ENCODE results near the gene CRTC2. TPM values are rescaled to one million over a fixed set of nuclear protein-coding genes. Genes with fewer than 3 reads are reported as not detected.

The CRTC2 gene
- total and polyA plus RNA-seq, 9 of the 15 experiments (the other 6 are each of a cell fraction or from before 2014, with no cell fraction given): 2.7 to 26.4 (median 10.2) TPM

DNA sequence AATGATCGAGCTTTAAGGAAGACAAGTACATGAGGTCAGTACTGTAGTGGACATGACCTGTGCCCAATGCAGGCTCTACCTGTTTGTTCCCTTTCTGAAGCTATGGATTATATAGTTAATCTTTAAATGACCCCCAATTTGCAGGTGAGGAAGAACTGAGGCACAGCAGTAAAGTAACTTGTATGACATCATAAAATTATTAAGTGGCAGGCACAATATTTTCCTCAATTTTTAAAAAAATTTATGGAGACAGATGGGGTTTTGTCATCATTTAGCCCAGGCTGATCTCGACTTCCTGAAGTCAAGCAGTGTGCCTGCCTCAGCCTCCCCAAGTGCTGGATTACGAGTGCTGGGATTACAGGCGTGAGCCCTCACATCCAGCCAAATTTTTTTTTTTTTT, 32.0 kb downstream of the CRTC2 start:
- no peaks in the 10 kb centered on the region for H3K27me3 ChIP-seq (ENCODE audit: control insufficient read depth in 2 of 2, insufficient read depth in 2 of 2, low read length in 2 of 2)
- no peak overlapping the region for H3K4me3 ChIP-seq
- WGBS (ENCODE audit: insufficient coverage, low coverage, missing lambda C conversion rate): 65% methylated on average over 4 of the region's 4 CpGs
- H3K4me1 ChIP-seq (replicated peaks in 1 of 2; ENCODE audit: control insufficient read depth in 2 of 2, insufficient read depth in 2 of 2, low read length in 2 of 2): peaks cover 0 to 4% of the 10 kb centered on the region in 2 experiments; a peak in 3 of 5 replicates
- ATAC-seq: no peak
- no TSS peak for BruUV-seq (replicated peaks)
- H3K4me2 ChIP-seq (ENCODE audit: insufficient read depth, low read length): no peak overlapping the region
- intact Hi-C loops (cut with micrococcal nuclease) (no loop called here), in situ Hi-C loops (cut with MboI) (no loop called here)
- no peaks in the 10 kb centered on the region for H3K9me1 ChIP-seq (ENCODE audit: control insufficient read depth, insufficient read depth, low read length)
- no peak overlapping the region for H3K27ac ChIP-seq (ENCODE audit: extremely low read depth, low read depth, low read length)
- H3K9ac ChIP-seq (ENCODE audit: insufficient read depth in 1 of 2, low read depth in 2 of 2, low read length in 2 of 2): no peak overlapping the region
- H3K9me3 ChIP-seq (replicated peaks; ENCODE audit: control insufficient read depth, insufficient read depth, low read depth, low read length): no peaks in the 10 kb centered on the region
- no peak for DNase-seq (ENCODE audit: extremely low read depth in 1 of 4, low spot score in 3 of 4)
- ChIA-PET CTCF (ENCODE audit: low intra/inter-chr PET ratio) (no interaction called here), POLR2A (interaction anchor here (1.2 kb wide), 1 partner anchor 44 kb away, joined by 3 read pairs; no protein-coding TSS in a partner anchor)
- no peak for FAIRE-seq
- TF ChIP-seq TCF3 (CRISPR knock-in tag; IDR thresholded peaks at IDR 0.05): no peak
- TF ChIP-seq, protein P1, sequence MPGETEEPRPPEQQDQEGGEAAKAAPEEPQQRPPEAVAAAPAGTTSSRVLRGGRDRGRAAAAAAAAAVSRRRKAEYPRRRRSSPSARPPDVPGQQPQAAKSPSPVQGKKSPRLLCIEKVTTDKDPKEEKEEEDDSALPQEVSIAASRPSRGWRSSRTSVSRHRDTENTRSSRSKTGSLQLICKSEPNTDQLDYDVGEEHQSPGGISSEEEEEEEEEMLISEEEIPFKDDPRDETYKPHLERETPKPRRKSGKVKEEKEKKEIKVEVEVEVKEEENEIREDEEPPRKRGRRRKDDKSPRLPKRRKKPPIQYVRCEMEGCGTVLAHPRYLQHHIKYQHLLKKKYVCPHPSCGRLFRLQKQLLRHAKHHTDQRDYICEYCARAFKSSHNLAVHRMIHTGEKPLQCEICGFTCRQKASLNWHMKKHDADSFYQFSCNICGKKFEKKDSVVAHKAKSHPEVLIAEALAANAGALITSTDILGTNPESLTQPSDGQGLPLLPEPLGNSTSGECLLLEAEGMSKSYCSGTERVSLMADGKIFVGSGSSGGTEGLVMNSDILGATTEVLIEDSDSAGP (CRISPR knock-in tag; IDR thresholded peaks at IDR 0.05): no peak
- TF ChIP-seq RBFOX2 (IDR thresholded peaks at IDR 0.05; ENCODE audit: low read depth, low read length): no peak
- TF ChIP-seq ZNF431 (CRISPR knock-in tag; IDR thresholded peaks at IDR 0.05): no peak
- no peak for TF ChIP-seq FOXK1 (CRISPR knock-in tag; IDR thresholded peaks at IDR 0.05; ENCODE audit: borderline replicate concordance)
- peak overlapping the region; percentile 46; the same call in 1 of the 2 replicates for H2AFZ ChIP-seq (ENCODE audit: low read depth, low read length)
- H3K36me3 ChIP-seq (ENCODE audit: control insufficient read depth, insufficient read depth, low read length): peaks cover 16% of the 10 kb centered on the region; the same call in 2 of the 3 replicates
- H4K20me1 ChIP-seq (replicated peaks; ENCODE audit: control insufficient read depth, insufficient read depth, low read length): no peaks in the 10 kb centered on the region
- peaks cover 9% of the 10 kb centered on the region for H3K79me2 ChIP-seq (ENCODE audit: control insufficient read depth, insufficient read depth, low read length)

Data from K562 (cell line).